Measurements from ENCODE around the gene MT1H. TPM values are rescaled to one million over a fixed set of nuclear protein-coding genes. Genes with fewer than 3 reads are reported as not detected.

The MT1H gene
- total and polyA plus RNA-seq, 2 of the 13 experiments (the other 11 are each of a cell fraction or from before 2014, with no cell fraction given) = 0.60 TPM; not detected in 1

GRCh38 chr16:56702836-56703235, 33.2 kb downstream of the MT1H start:
- ATAC-seq (no peak), DNase-seq (ENCODE audit: low spot score) (no peak), FAIRE-seq (no peak)
- intact Hi-C loops (cut with micrococcal nuclease; ENCODE audit: unreplicated experiment) = loop anchor here (1.0 to 5.0 kb wide), 7 partner anchors 29 to 371 kb away; partner anchors contain the start of gene MT1F
- ChIA-PET CTCF (ENCODE audit: low intra/inter-chr PET ratio, low total read pairs) (interaction anchor here (0.8 to 2.6 kb wide), 6 partner anchors 29 to 189 kb away, joined by 3 to 36 read pairs (median 18); no protein-coding TSS in a partner anchor), POLR2A (interaction anchor here (1.5 kb wide), 1 partner anchor 94 kb away, joined by 6 read pairs; the partner anchor contains the start of gene MT2A)
- Histone ChIP-seq H3K79me2 (ENCODE audit: insufficient read depth, low read length) (no peaks in the 10 kb centered on the region), H4K20me1 (ENCODE audit: insufficient read depth, low read length) (no peaks in the 10 kb centered on the region), H3K9ac (ENCODE audit: insufficient read depth, low read depth, low read length) (no peak overlapping the region), H3K4me2 (ENCODE audit: low read depth, low read length) (no peak overlapping the region), H3K27ac (ENCODE audit: extremely low read length, insufficient read depth, low read length) (no peak overlapping the region), H3K4me3 (replicated peaks in 1 of 3; ENCODE audit: insufficient read depth in 1 of 3, low read depth in 2 of 3, low read length in 3 of 3) (no peak overlapping the region), H3K36me3 (replicated peaks in 1 of 2; ENCODE audit: control insufficient read depth in 1 of 2, insufficient read depth in 2 of 2, low read length in 2 of 2) (no peaks in the 10 kb centered on the region), H3K4me1 (ENCODE audit: insufficient read depth, low read length) (peaks cover 9% of the 10 kb centered on the region; the same call in 1 of the 2 replicates), H3K9me3 (ENCODE audit: low read length) (no peaks in the 10 kb centered on the region), H3K27me3 (ENCODE audit: control insufficient read depth in 1 of 2, insufficient read depth in 2 of 2, low read length in 2 of 2) (peaks cover 2 to 11% of the 10 kb centered on the region in 2 experiments; a peak in 2 of 5 replicates), H2AFZ (ENCODE audit: low read length) (no peak overlapping the region)
- no TSS peak for BruUV-seq (replicated peaks)
- no peak for TF ChIP-seq EP300 (IDR thresholded peaks at IDR 0.05; ENCODE audit: low read depth in 2 of 2, low read length in 2 of 2)
- TF ChIP-seq EP300 (CRISPR knock-in tag; IDR thresholded peaks at IDR 0.05; ENCODE audit: borderline replicate concordance) = no peak
- TF ChIP-seq CENPT (CRISPR knock-in tag; IDR thresholded peaks at IDR 0.05; ENCODE audit: low read depth) = no peak
- TF ChIP-seq HMGA1 (CRISPR knock-in tag; conservative IDR thresholded peaks at IDR 0.05) = no peak
- TF ChIP-seq ZNF138 (CRISPR knock-in tag; IDR thresholded peaks at IDR 0.05; ENCODE audit: low read depth) = no peak
- no peak for TF ChIP-seq NAIF1 (CRISPR knock-in tag; IDR thresholded peaks at IDR 0.05; ENCODE audit: borderline replicate concordance)
- no peak for TF ChIP-seq NR2C2 (CRISPR knock-in tag; IDR thresholded peaks at IDR 0.05; ENCODE audit: borderline replicate concordance)
- TF ChIP-seq ZNF614 (CRISPR knock-in tag; IDR thresholded peaks at IDR 0.05; ENCODE audit: borderline replicate concordance) = no peak
- no peak for TF ChIP-seq ZNF30 (CRISPR knock-in tag; IDR thresholded peaks at IDR 0.05)
- TF ChIP-seq ZMYM3 (CRISPR knock-in tag; IDR thresholded peaks at IDR 0.05) = no peak
- TF ChIP-seq XRCC5 (optimal IDR thresholded peaks at IDR 0.05; ENCODE audit: low read length) = no peak
- 28% methylated on average over 5 of the region's 5 CpGs for WGBS (ENCODE audit: low lambda C conversion rate)
- in situ Hi-C loops (cut with HindIII; ENCODE audit: extremely low pct_ligation_motif_present, low pct_unique_long_range_greater_than_20kb) = loop anchor here (5.0 to 10.0 kb wide), 3 partner anchors 101 to 188 kb away; no protein-coding TSS in a partner anchor

Data from HepG2 (cell line).